GM12872 (cell line): ENCODE data around the gene GALNT13.

ENCODE experiments used
- TF ChIP-seq, protein P1 (sequence below): IDR thresholded peaks from 3 replicates; pipeline ENCODE4 v1.5.1; 2011; ENCODE audit warnings: low read depth, mild to moderate bottlenecking, low read length, moderate library complexity; ENCODE audit not compliant: insufficient read depth

Gene GALNT13

GRCh38 chr2:153871231-153872221 lies at the start of gene GALNT13:
Gene GALNT13 (plus strand): TSS chr2:153871922.
- TF ChIP-seq, protein P1, sequence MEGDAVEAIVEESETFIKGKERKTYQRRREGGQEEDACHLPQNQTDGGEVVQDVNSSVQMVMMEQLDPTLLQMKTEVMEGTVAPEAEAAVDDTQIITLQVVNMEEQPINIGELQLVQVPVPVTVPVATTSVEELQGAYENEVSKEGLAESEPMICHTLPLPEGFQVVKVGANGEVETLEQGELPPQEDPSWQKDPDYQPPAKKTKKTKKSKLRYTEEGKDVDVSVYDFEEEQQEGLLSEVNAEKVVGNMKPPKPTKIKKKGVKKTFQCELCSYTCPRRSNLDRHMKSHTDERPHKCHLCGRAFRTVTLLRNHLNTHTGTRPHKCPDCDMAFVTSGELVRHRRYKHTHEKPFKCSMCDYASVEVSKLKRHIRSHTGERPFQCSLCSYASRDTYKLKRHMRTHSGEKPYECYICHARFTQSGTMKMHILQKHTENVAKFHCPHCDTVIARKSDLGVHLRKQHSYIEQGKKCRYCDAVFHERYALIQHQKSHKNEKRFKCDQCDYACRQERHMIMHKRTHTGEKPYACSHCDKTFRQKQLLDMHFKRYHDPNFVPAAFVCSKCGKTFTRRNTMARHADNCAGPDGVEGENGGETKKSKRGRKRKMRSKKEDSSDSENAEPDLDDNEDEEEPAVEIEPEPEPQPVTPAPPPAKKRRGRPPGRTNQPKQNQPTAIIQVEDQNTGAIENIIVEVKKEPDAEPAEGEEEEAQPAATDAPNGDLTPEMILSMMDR, result no peak

GRCh38 chr2:153823880-153824279 lies 47.8 kb upstream of the GALNT13 start:
- TF ChIP-seq, protein P1, result no peak

DNA sequence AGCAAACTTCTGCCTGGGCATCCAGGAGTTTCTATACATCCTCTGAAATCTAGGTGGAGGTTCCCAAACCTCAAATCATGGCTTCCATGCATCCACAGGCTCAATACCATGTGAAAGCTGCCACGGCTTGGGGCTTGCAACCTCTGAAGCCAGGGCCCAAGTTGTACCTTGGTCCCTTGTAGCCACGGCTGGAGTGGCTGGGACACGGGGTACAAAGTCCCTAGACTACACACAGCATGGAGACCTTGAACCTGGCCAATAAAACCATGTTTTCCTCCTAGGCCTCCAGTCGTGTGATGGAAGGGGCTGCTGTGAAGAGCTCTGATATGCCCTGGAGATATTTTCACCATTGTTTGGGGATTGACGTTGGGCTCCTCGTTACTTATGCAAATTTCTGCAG lies 43.4 kb upstream of the GALNT13 start:
- TF ChIP-seq, protein P1, result no peak

DNA sequence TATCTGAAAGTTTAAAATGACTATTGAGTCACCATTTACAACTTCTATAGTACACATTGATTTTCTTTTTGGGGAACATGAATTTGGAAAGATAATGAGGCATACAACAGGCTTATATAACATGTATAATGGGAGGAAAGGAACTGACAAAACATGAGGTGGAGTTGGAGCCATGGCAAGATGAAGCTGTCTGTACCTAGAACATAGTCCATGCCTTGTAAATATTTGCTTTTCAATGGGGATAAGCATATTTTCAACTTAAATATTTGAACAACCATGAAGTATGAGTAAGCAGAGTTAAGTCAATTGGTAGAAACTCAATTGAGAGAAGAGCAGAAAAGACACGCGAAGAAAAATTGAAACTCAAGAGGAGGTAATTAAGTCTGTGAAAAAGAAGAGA lies 37.1 kb upstream of the GALNT13 start:
- TF ChIP-seq, protein P1, result no peak

- TF ChIP-seq, protein P1, result no peak
Measured at GRCh38 chr2:153858250-153858649, 13.5 kb upstream of the GALNT13 start.

DNA sequence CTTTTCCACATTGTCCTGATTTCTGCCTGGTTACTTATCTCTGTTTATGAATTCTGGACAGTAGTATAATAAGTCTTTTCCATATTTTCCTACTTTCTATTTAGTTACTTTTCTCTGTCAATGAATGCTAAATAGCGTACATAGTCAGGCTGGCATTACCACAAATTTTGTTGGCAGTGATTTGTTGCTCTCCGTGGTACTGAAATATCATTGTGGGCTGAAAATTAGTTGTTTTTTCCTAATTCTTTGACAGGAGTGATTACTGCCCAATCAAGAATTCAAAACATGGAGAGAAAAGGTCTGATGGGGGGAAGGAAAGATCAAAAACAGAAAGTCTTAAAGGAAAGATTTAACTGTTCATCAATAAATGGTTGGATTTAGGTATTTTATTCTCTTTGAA lies 7.7 kb upstream of the GALNT13 start:
- TF ChIP-seq, protein P1, result no peak

GRCh38 chr2:153866595-153866994 lies 5.1 kb upstream of the GALNT13 start:
- TF ChIP-seq, protein P1, result no peak
